ENCODE data around the gene DISP2.

The DISP2 gene

DNA sequence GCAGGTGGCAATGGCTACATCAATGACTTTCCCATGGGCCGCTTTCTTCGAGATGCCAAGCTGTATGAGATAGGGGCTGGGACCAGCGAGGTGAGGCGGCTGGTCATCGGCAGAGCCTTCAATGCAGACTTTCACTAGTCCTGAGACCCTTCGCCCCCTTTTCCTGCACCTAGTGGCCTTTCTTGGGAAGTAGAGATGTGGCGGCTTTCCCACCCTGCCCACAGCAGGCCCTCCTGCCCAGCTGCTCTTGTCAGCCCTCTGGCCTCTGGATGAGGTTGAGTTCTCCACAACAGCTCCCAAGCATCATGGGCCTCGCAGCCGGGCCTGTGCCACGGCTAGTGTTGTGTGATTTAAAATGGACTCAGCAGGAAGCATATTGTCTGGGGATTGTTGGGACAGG lies 60.1 kb downstream of the DISP2 start:
- no peak for DNase-seq (ENCODE audit: low read depth in 1 of 2, low spot score in 1 of 2)

DNA sequence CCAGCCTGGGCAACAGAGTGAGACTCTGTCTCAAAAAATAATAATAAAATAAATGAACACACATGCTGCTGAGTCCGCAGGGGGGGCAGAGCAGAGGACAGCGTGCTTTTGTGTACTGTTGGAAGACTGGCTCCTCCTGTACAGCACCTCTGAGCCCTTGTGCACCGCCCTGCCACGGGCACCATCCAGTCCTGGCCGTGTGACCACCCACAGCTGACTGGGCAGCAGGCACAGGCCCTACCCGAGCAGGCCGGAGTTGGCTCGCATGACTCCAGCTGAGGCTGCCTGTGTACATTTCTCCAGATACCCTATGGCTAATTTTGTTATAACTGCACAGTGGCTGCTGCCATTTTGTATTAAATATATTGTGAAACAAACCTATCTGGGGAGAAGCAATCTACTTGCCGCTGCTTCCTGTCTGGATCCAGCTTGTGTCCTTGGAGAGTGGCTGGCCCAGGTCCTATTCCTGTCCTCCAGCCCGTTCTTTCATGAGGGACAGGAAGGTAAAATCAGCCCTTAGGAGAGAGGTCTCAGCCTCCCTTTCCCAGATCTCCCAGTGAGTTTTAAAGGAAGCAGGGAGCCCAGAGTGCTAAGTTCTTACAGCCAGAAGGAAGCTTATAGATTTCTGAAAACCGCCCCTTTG lies 62.2 kb downstream of the DISP2 start:
- DNase-seq (ENCODE audit: low read depth in 1 of 2, low spot score in 1 of 2) = no peak

DNA sequence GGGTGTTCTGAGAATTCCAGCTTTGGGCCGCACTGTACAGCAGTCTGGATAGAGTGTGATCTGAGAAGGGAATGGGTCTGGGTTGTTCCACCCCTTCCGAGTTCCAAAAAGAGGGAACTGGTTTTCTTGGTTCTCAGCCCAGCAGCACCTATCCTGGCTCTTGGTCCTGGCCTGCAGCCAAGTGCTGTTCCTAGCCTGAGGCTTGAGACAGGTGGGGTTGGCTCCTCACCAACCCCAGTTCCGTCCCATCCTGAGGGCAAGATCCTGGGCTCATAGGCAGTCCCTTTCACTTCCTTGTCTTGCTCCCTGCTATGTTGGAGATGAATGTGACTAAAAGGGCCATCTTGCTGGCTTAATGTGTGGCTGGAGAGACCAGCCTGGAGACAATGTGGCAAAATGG lies 62.8 kb downstream of the DISP2 start:
- DNase-seq (ENCODE audit: low read depth in 1 of 2, low spot score in 1 of 2) = no peak

DNA sequence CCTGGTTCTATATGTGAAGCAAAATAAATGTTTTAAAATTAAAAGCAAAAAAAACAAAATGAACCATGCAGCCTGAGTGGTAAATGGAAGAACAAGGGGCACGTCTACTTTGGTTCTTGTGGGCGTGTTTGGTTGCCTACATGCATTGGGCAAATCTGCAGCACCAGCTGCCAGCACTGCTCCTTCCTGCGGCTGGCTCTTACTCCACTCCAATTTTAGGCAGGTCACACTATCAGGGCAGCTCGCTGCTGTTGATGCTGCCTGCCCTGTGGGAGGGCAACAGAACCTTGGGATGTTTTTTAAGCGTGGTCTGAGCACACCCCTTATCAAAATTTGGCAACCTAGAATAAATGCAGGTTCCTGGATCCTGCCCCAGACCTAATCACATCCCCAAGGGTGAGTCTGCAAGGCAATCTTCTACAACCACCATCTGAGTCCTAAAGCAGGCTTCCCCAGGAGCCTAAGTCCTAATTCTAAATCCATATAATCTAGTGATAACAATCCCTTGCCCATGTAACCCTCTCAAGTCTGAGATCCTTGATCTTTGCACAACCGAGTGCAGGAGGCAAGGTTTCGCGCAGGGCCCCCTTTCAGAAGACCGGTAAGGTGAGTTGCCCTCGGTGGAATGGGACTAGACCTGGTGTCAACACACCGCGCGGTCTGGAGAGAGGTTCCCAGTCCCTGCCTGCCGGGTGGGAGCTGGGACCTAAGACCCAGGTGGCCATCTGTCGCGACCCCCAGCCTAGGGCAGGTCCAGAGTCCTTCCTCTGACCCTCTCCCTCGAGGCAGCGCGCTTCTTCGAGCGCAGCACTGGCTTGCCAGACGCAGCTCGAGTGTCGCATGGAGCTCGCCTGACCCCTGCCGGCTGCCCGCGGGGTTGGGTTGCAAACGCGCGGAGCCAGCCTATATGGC lies 63.5 kb downstream of the DISP2 start:
- peak; percentile 69 to 76 for DNase-seq (ENCODE audit: low read depth in 1 of 2, low spot score in 1 of 2)

DNA sequence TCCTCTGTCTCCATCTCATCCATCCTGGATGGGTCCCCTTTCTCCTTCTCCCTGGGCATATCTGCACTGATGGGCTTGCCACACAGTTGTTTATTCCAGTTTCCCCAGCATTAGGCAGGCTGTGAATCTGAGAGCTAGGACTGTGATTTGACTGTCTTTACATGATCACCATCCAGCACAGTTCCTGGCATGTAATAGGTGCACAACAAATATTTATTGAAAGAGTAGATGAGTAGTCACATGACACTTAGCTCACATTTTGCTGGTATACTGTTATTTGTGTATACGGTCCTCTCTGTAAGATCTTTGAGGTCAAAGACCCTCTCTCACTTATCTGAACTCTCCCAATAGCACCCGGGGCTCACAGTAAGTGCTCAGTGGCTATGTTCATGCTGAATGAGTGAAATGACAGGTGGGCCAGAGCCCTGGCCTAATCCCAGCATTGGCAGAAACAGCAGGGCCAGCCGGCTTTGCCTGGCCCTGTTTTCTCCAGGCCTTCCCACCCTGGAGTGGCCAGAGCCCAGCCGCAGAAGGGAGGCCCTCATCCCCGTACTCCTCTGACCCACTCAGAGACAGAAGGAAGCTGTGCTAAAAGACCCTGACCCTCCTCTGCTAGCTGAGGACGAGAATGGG lies 66.6 kb downstream of the DISP2 start:
- no peak for DNase-seq (ENCODE audit: low read depth in 1 of 2, low spot score in 1 of 2)

DNA sequence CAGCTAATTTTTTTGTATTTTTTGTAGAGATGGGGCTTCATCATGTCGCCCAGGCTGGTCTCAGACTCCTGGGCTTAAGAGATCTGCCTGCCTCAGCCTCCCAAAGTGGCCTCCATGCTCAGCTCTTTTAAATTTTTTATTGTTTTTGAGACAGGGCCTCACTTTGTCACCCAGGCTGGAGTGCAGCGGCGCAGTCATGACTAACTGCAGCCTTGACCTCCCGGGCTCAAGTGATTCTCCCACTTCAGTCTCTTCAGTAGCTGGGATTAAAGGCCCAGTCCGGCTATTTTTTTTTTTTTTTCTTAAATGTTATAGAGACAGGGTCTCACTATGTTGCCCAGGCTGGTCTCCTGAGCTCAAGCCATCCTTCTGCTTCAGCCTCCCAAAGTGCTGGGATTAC lies 67.7 kb downstream of the DISP2 start:
- no peak for DNase-seq (ENCODE audit: low read depth in 1 of 2, low spot score in 1 of 2)

DNA sequence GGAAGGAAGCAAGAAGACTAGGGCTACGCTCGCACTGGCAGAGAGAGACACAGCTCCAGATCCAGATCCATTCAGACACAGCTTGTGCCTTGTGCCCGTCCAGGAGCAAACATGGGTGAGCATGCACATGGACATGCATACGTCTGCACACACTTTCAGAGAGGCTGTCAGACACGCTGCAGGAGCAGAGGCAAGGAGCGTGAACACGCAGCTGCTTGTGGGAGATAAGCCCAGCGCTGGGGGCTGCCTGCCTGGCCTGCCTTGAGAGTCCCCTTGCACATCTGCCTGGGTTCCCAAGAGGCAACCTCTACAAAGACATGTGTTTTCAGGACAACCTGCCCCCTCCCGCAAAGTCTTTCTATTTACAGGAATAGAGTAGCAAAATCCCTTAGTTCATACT lies 69.2 kb downstream of the DISP2 start:
- no peak for DNase-seq (ENCODE audit: low read depth in 1 of 2, low spot score in 1 of 2)

DNA sequence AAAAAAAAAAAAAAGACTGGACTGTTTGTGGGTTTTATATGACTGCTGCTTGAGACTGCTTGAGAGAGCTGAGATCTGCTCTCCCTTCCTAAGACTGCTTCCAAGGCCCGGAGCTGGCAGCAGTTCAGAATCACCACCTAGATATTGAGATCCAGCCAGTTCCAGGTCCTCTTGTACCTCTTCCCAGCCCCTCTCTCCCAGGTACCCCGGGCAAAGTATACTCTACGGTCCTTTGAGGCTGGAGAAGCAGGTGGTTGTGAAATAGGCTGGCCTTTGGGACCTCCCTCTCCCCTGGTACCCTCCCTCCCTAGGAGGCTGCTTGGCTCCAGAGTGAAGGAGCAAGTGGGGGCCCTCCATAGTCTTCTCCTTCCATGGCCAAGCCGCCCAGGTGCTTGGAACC lies 70.2 kb downstream of the DISP2 start:
- DNase-seq (ENCODE audit: low read depth in 1 of 2, low spot score in 1 of 2) = no peak

Data from activated CD4-positive, alpha-beta T cell treated with anti-CD3 and anti-CD28 coated beads, Interleukin-2, amount 50 U/mL, for 24 hours (primary cell).